Neural cell (in vitro differentiated cells): Measurements from ENCODE around the gene SLC25A43. TPM values are rescaled to one million over a fixed set of nuclear protein-coding genes. Genes with fewer than 3 reads are reported as not detected.

Experiments
- H2AFZ ChIP-seq: fragments of 200-600, 300-800 bp; sonication (generic), shearing (Covaris generic); 2 replicates; pipeline ENCODE4 v1.6.0; 2014; ENCODE audit warnings: low read depth, mild to moderate bottlenecking, antibody characterized with exemption, low read length, moderate library complexity
- H3F3A ChIP-seq: fragments of 200-600 bp; shearing (Covaris generic); 2 replicates; pipeline ENCODE4 v1.6.1; 2016; ENCODE audit warnings: mild to moderate bottlenecking, moderate library complexity, mixed read lengths, antibody characterized with exemption, low read length; ENCODE audit not compliant: insufficient read depth, poor library complexity, severe bottlenecking
- H3K27ac ChIP-seq: fragments of 200-600, 300-800 bp; sonication (generic), shearing (Covaris generic); 2 replicates; pipeline ENCODE4 v1.5.1; 2014; ENCODE audit warnings: mild to moderate bottlenecking, low read length, moderate library complexity
- H3K27me3 ChIP-seq: fragments of 300-800, 200-600 bp; sonication (generic), shearing (Covaris generic); 2 replicates; pipeline ENCODE4 v1.6.0; 2014; ENCODE audit warnings: mild to moderate bottlenecking, low read depth, low read length, moderate library complexity; ENCODE audit not compliant: insufficient read depth
- H3K36me3 ChIP-seq: fragments of 300-800, 200-600 bp; sonication (generic), shearing (Covaris generic); 2 replicates; pipeline ENCODE4 v1.5.1; 2014; ENCODE audit warnings: mild to moderate bottlenecking, antibody characterized with exemption, low read length, moderate library complexity; ENCODE audit not compliant: insufficient read depth
- H3K4me2 ChIP-seq: fragments of 300-800, 200-600 bp; sonication (generic), shearing (Covaris generic); 2 replicates; pipeline ENCODE4 v1.6.0; 2014; ENCODE audit warnings: mild to moderate bottlenecking, low read length
- H3K4me3 ChIP-seq: fragments of 300-800, 200-600 bp; sonication (generic), shearing (Covaris generic); 2 replicates; pipeline ENCODE4 v1.5.1; 2014; ENCODE audit warnings: mild to moderate bottlenecking, low read length, moderate library complexity
- H3K79me2 ChIP-seq: fragments of 200-600 bp; shearing (Covaris generic); replicated peaks from 2 replicates; pipeline ENCODE4 v1.6.0; 2014; ENCODE audit warnings: mild to moderate bottlenecking, low read length, moderate library complexity; ENCODE audit not compliant: insufficient read depth
- H3K9ac ChIP-seq: fragments of 300-800, 200-600 bp; sonication (generic), shearing (Covaris generic); 2 replicates; pipeline ENCODE4 v1.6.1; 2016; ENCODE audit warnings: mild to moderate bottlenecking, low read length, mixed read lengths
- H3K9me2 ChIP-seq: fragments of 200-600 bp; shearing (Covaris generic); 2 replicates; pipeline ENCODE4 v1.6.1; 2016; ENCODE audit warnings: mild to moderate bottlenecking, low read length, mixed read lengths; ENCODE audit not compliant: insufficient read depth
- H3K9me3 ChIP-seq: fragments of 200-600, 300-800 bp; sonication (generic), shearing (Covaris generic); 2 replicates; pipeline ENCODE4 v1.6.1; 2016; ENCODE audit warnings: mild to moderate bottlenecking, mixed run types, low read length, moderate library complexity, mixed read lengths
- H4K20me1 ChIP-seq: fragments of 200-600 bp; shearing (Covaris generic); 2 replicates; pipeline ENCODE4 v1.6.1; 2016; ENCODE audit warnings: mild to moderate bottlenecking, mixed run types; ENCODE audit not compliant: insufficient read depth
- EP300 ChIP-seq: fragments of 450-650 bp; conservative IDR thresholded peaks from 2 replicates; pipeline ENCODE4 v1.6.1; 2014; ENCODE audit warnings: antibody characterized with exemption, mild to moderate bottlenecking, moderate library complexity; ENCODE audit not compliant: poor library complexity, severe bottlenecking
- EZH2 ChIP-seq: fragments of 200-600, 300-800 bp; shearing (Covaris generic), sonication (generic); IDR thresholded peaks from 2 replicates; pipeline ENCODE4 v1.6.1; 2014; ENCODE audit warnings: antibody characterized with exemption, low read length, borderline replicate concordance, mild to moderate bottlenecking; ENCODE audit not compliant: insufficient read depth, poor library complexity, severe bottlenecking
- MXI1 ChIP-seq: fragments of 450-650 bp; conservative IDR thresholded peaks from 2 replicates; pipeline ENCODE4 v1.6.1; 2014; ENCODE audit warnings: antibody characterized with exemption, mild to moderate bottlenecking; ENCODE audit not compliant: poor library complexity, severe bottlenecking
- POLR2AphosphoS5 ChIP-seq: IDR thresholded peaks from 2 replicates; pipeline ENCODE4 v1.6.1; 2012
- RAD21 ChIP-seq: fragments of 450-650 bp; conservative IDR thresholded peaks from 2 replicates; pipeline ENCODE4 v1.6.1; 2014; ENCODE audit warnings: antibody characterized with exemption, mild to moderate bottlenecking, moderate library complexity
- SMC3 ChIP-seq: fragments of 450-650 bp; conservative IDR thresholded peaks from 2 replicates; pipeline ENCODE4 v1.6.1; 2014; ENCODE audit warnings: antibody characterized with exemption, mild to moderate bottlenecking, moderate library complexity; ENCODE audit not compliant: poor library complexity
- TAF1 ChIP-seq: IDR thresholded peaks from 2 replicates; pipeline ENCODE4 v1.6.1; 2012; ENCODE audit warnings: low read depth
- polyA plus RNA-seq: library from polyadenylated mRNA; depleted of rRNA; stranded (reverse); fragments of >200 nt; gene quantifications from 2 replicates; pipeline ENCODE4 v1.2.3, GENCODE V29; 2014
- TF ChIP-seq, protein P1 (sequence below): IDR thresholded peaks from 2 replicates; pipeline ENCODE4 v1.6.1; 2012; ENCODE audit warnings: borderline replicate concordance
- TF ChIP-seq, protein P2 (sequence below): fragments of 450-650 bp; IDR thresholded peaks from 2 replicates; pipeline ENCODE4 v1.5.1; 2014; ENCODE audit warnings: antibody characterized with exemption, mild to moderate bottlenecking, moderate library complexity; ENCODE audit not compliant: poor library complexity, severe bottlenecking

Gene SLC25A43
- polyA plus RNA-seq, 1 donor from 2014 or later, result not detected

DNA sequence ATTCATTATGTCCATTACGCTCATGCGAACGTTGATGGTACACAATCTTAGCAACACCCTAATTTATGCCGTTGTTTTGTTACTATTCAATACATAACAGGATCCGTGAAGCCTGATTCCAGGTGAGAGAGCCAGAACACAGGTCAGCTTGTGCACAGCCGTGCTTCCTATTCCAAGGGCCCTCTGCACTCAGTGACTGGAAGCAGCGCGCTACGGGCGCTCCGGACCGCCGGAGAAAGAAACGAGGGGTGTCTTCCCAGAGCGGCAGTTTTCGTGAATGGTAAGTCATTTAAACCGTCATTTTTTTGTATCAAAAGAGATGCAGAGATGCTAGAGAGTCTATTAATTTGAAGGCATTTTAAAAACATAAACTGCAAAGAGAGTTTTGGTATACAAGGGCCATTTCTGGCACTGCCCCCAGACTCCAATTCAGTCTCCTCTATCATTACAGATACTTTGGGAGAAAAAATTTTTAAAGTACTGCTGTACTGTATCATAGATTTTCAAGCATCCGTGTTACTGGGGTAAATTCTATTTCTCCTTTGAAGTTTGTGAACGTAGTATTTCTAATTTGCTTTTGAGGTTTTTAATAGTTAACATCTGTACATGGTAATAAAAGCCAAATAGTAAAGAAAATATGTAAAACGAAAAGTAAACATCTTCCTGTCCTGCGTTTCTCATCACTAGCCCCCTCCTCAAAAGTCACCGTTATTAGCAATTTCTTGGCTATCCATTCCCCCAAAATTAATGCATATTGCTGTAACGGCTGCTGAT, 75.7 kb downstream of the SLC25A43 start:
- Histone ChIP-seq H3K4me3 (no peak overlapping the region), H3K9me3 (no peaks in the 10 kb centered on the region), H3K9ac (no peak overlapping the region), H3K27ac (no peak overlapping the region), H3K4me2 (no peak overlapping the region), H3K27me3 (no peaks in the 10 kb centered on the region), H3K36me3 (no peaks in the 10 kb centered on the region), H3K9me2 (no peaks in the 10 kb centered on the region), H3F3A (no peaks in the 10 kb centered on the region), H4K20me1 (no peaks in the 10 kb centered on the region), H3K79me2 (no peaks in the 10 kb centered on the region), H2AFZ (no peak overlapping the region)
- TF ChIP-seq EP300 (no peak), TAF1 (no peak), EZH2 (no peak), MXI1 (no peak), RAD21 (no peak), POLR2AphosphoS5 (no peak), SMC3 (no peak)
- TF ChIP-seq, protein P1, sequence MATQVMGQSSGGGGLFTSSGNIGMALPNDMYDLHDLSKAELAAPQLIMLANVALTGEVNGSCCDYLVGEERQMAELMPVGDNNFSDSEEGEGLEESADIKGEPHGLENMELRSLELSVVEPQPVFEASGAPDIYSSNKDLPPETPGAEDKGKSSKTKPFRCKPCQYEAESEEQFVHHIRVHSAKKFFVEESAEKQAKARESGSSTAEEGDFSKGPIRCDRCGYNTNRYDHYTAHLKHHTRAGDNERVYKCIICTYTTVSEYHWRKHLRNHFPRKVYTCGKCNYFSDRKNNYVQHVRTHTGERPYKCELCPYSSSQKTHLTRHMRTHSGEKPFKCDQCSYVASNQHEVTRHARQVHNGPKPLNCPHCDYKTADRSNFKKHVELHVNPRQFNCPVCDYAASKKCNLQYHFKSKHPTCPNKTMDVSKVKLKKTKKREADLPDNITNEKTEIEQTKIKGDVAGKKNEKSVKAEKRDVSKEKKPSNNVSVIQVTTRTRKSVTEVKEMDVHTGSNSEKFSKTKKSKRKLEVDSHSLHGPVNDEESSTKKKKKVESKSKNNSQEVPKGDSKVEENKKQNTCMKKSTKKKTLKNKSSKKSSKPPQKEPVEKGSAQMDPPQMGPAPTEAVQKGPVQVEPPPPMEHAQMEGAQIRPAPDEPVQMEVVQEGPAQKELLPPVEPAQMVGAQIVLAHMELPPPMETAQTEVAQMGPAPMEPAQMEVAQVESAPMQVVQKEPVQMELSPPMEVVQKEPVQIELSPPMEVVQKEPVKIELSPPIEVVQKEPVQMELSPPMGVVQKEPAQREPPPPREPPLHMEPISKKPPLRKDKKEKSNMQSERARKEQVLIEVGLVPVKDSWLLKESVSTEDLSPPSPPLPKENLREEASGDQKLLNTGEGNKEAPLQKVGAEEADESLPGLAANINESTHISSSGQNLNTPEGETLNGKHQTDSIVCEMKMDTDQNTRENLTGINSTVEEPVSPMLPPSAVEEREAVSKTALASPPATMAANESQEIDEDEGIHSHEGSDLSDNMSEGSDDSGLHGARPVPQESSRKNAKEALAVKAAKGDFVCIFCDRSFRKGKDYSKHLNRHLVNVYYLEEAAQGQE, result no peak
- TF ChIP-seq, protein P2, sequence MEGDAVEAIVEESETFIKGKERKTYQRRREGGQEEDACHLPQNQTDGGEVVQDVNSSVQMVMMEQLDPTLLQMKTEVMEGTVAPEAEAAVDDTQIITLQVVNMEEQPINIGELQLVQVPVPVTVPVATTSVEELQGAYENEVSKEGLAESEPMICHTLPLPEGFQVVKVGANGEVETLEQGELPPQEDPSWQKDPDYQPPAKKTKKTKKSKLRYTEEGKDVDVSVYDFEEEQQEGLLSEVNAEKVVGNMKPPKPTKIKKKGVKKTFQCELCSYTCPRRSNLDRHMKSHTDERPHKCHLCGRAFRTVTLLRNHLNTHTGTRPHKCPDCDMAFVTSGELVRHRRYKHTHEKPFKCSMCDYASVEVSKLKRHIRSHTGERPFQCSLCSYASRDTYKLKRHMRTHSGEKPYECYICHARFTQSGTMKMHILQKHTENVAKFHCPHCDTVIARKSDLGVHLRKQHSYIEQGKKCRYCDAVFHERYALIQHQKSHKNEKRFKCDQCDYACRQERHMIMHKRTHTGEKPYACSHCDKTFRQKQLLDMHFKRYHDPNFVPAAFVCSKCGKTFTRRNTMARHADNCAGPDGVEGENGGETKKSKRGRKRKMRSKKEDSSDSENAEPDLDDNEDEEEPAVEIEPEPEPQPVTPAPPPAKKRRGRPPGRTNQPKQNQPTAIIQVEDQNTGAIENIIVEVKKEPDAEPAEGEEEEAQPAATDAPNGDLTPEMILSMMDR, result no peak

GRCh38 chrX:119475389-119476101, 76.4 kb downstream of the SLC25A43 start:
- Histone ChIP-seq H3K27ac (no peak overlapping the region), H3K36me3 (no peaks in the 10 kb centered on the region), H3K27me3 (no peaks in the 10 kb centered on the region), H3K4me3 (no peak overlapping the region), H3F3A (no peaks in the 10 kb centered on the region), H3K79me2 (no peaks in the 10 kb centered on the region), H4K20me1 (no peaks in the 10 kb centered on the region), H3K9ac (no peak overlapping the region), H3K9me3 (no peaks in the 10 kb centered on the region), H3K9me2 (no peaks in the 10 kb centered on the region), H3K4me2 (no peak overlapping the region), H2AFZ (no peak overlapping the region)
- TF ChIP-seq, protein P1, result no peak
- TF ChIP-seq SMC3 (no peak), TAF1 (no peak)
